H1 (cell line): ENCODE data around the gene EEF2. TPM values are rescaled to one million over a fixed set of nuclear protein-coding genes. Genes with fewer than 3 reads are reported as not detected.

ENCODE experiments used
- CTCF ChIA-PET: fragments of 300-600 bp; sonication (Branson Sonifier 250); formaldehyde crosslinking; loops from one replicate; lab custom pipeline; 2021; ENCODE audit not compliant: partially characterized antibody; lab: Charles Lee
- POLR2A ChIA-PET: fragments of 300-600 bp; sonication (Branson Sonifier 250); formaldehyde crosslinking; loops from one replicate; lab custom pipeline; 2021; ENCODE audit warnings: inconsistent platforms; ENCODE audit not compliant: partially characterized antibody; lab: Charles Lee
- DNase-seq, 2 experiments: peaks; one replicate each; pipeline versions ENCODE4 v3.0.0 to v3.0.0-alpha.2; 2010 to 2022; ENCODE audit warnings: low spot score in 2 of 2, low read depth in 1 of 2, mixed read lengths in 1 of 2
- FAIRE-seq: peaks from 2 replicates; lab custom pipeline; 2011; peaks lifted over from hg19 to GRCh38; lab: Jason Lieb, UNC
- H2AFZ ChIP-seq: 2 replicates; pipeline ENCODE4 v1.8.1; 2012; ENCODE audit warnings: low read length, inconsistent platforms
- H2AK5ac ChIP-seq: 2 replicates; pipeline ENCODE4 v1.6.1; 2013; ENCODE audit warnings: low read depth, low read length
- H2BK120ac ChIP-seq: replicated peaks from 2 replicates; pipeline ENCODE3; 2013; ENCODE audit warnings: low read depth, low read length, inconsistent platforms
- H2BK12ac ChIP-seq: 2 replicates; pipeline ENCODE4 v1.6.1; 2013; ENCODE audit warnings: low read depth, low read length
- H2BK15ac ChIP-seq: 2 replicates; pipeline ENCODE4 v1.6.1; 2013; ENCODE audit warnings: low read length
- H2BK20ac ChIP-seq: 2 replicates; pipeline ENCODE4 v1.6.1; 2013; ENCODE audit warnings: low read length
- H2BK5ac ChIP-seq: 2 replicates; pipeline ENCODE4 v1.6.1; 2013; ENCODE audit warnings: low read depth, low read length
- H3K14ac ChIP-seq: 2 replicates; pipeline ENCODE4 v1.6.1; 2013; ENCODE audit warnings: inconsistent platforms; ENCODE audit not compliant: insufficient read length
- H3K18ac ChIP-seq: 2 replicates; pipeline ENCODE4 v1.6.1; 2013; ENCODE audit warnings: low read length; ENCODE audit errors: extremely low read depth
- H3K23ac ChIP-seq: 2 replicates; pipeline ENCODE4 v1.6.1; 2013; ENCODE audit warnings: inconsistent platforms; ENCODE audit not compliant: insufficient read length
- H3K23me2 ChIP-seq: 2 replicates; pipeline ENCODE4 v1.6.1; 2013; ENCODE audit warnings: low read depth, low read length
- H3K27ac ChIP-seq: 2 replicates; pipeline ENCODE4 v1.6.1; 2011; ENCODE audit warnings: low read depth, low read length, inconsistent platforms
- H3K27me3 ChIP-seq, 4 experiments: replicated peaks in 1 of 4; 1 replicate in 1 of 4; 2 replicates in 3 of 4; pipeline versions ENCODE4 v1.6.1 to v1.8.1; 2011 to 2013; ENCODE audit warnings: low read length in 3 of 4, mild to moderate bottlenecking in 3 of 4, inconsistent platforms in 2 of 4, mixed read lengths in 2 of 4, moderate library complexity in 1 of 4; ENCODE audit not compliant: control insufficient read depth in 3 of 4, insufficient read depth in 3 of 4; ENCODE audit errors: extremely low read depth in 1 of 4
- H3K36me3 ChIP-seq, 4 experiments: 2 replicates each; pipeline versions ENCODE4 v1.6.1 to v1.8.1; 2011 to 2013; ENCODE audit warnings: mild to moderate bottlenecking in 4 of 4, low read length in 3 of 4, moderate library complexity in 2 of 4, control low read depth in 1 of 4, inconsistent platforms in 1 of 4; ENCODE audit not compliant: insufficient read depth in 4 of 4, control insufficient read depth in 2 of 4
- H3K4ac ChIP-seq: replicated peaks from 2 replicates; pipeline ENCODE3; 2013; ENCODE audit warnings: low read length, low read depth, mixed read lengths, inconsistent platforms; ENCODE audit not compliant: insufficient read length
- H3K4me1 ChIP-seq, 4 experiments: replicated peaks in 1 of 4; 1 replicate in 1 of 4; 2 replicates in 3 of 4; pipeline versions ENCODE4 v1.6.1 to v1.8.1; 2011 to 2013; ENCODE audit warnings: low read length in 3 of 4, inconsistent platforms in 2 of 4, mixed read lengths in 1 of 4; ENCODE audit not compliant: insufficient read depth in 4 of 4, control insufficient read depth in 3 of 4
- H3K4me2 ChIP-seq, 2 experiments: 2 replicates each; pipeline versions ENCODE4 v1.6.1 to v1.8.1; 2011 to 2013; ENCODE audit warnings: low read depth in 2 of 2, low read length in 2 of 2, control low read depth in 1 of 2, inconsistent platforms in 1 of 2, mild to moderate bottlenecking in 1 of 2; ENCODE audit not compliant: insufficient read depth in 1 of 2
- H3K4me3 ChIP-seq, 4 experiments: fragments of 200-600, 300-600 bp in 1 of 4; sonication (generic), shearing (Covaris generic), sonication (Bioruptor Twin) in 1 of 4; 2 replicates each; pipeline versions ENCODE4 v1.5.1 to v1.8.1; 2011 to 2016; ENCODE audit warnings: low read length in 4 of 4, low read depth in 3 of 4, control low read depth in 2 of 4, inconsistent platforms in 2 of 4, mild to moderate bottlenecking in 2 of 4, mixed read lengths in 1 of 4, moderate library complexity in 1 of 4; ENCODE audit not compliant: insufficient read depth in 2 of 4; ENCODE audit errors: extremely low read depth in 1 of 4
- H3K56ac ChIP-seq: replicated peaks from 2 replicates; pipeline ENCODE3; 2013; ENCODE audit warnings: low read depth, mild to moderate bottlenecking, mixed read lengths, low read length, inconsistent platforms; ENCODE audit not compliant: insufficient read length
- H3K79me1 ChIP-seq: 2 replicates; pipeline ENCODE4 v1.6.1; 2013; ENCODE audit warnings: low read depth, low read length, control low read depth
- H3K79me2 ChIP-seq, 2 experiments: 2 replicates each; pipeline versions ENCODE4 v1.6.1 to v1.8.1; 2012 to 2013; ENCODE audit warnings: low read length in 2 of 2, mild to moderate bottlenecking in 2 of 2, inconsistent platforms in 1 of 2; ENCODE audit not compliant: insufficient read depth in 2 of 2, control insufficient read depth in 1 of 2
- H3K9ac ChIP-seq, 4 experiments: replicated peaks in 1 of 4; 1 replicate in 1 of 4; 2 replicates in 3 of 4; pipeline versions ENCODE4 v1.6.1 to v1.8.1; 2011 to 2013; ENCODE audit warnings: low read depth in 3 of 4, low read length in 3 of 4, control low read depth in 2 of 4, mild to moderate bottlenecking in 2 of 4, moderate library complexity in 2 of 4, inconsistent platforms in 1 of 4; ENCODE audit errors: extremely low read depth in 1 of 4
- H3K9me3 ChIP-seq, 2 experiments: 2 replicates each; pipeline versions ENCODE4 v1.6.1 to v1.8.1; 2012 to 2013; ENCODE audit warnings: mild to moderate bottlenecking in 2 of 2, moderate library complexity in 2 of 2, control low read depth in 1 of 2, inconsistent platforms in 1 of 2, low read depth in 1 of 2, low read length in 1 of 2, mixed read lengths in 1 of 2; ENCODE audit not compliant: insufficient read depth in 2 of 2
- H4K20me1 ChIP-seq, 2 experiments: replicated peaks in 1 of 2; 2 replicates each; pipeline versions ENCODE3 to v1.8.1; 2011 to 2013; ENCODE audit warnings: inconsistent platforms in 2 of 2, low read length in 2 of 2, mild to moderate bottlenecking in 1 of 2; ENCODE audit not compliant: insufficient read depth in 2 of 2, control insufficient read depth in 1 of 2
- H4K5ac ChIP-seq: 2 replicates; pipeline ENCODE4 v1.6.1; 2013; ENCODE audit warnings: low read length, low read depth, mixed read lengths, inconsistent platforms; ENCODE audit not compliant: insufficient read length
- H4K8ac ChIP-seq: 2 replicates; pipeline ENCODE4 v1.8.0; 2013; ENCODE audit warnings: mild to moderate bottlenecking, moderate library complexity, low read length, inconsistent platforms; ENCODE audit not compliant: insufficient read depth; ENCODE audit errors: extremely low read depth
- H4K91ac ChIP-seq: replicated peaks from 2 replicates; pipeline ENCODE3; 2013; ENCODE audit warnings: low read length, mixed read lengths, inconsistent platforms; ENCODE audit not compliant: insufficient read length
- BCL11A ChIP-seq, 2 experiments: IDR thresholded peaks; one replicate each; pipeline ENCODE4 v1.6.1; 2011; ENCODE audit warnings: low read depth in 2 of 2, low read length in 2 of 2, mild to moderate bottlenecking in 2 of 2
- CBX5 ChIP-seq: fragments of 300-800, 300-1000 bp; sonication (generic); IDR thresholded peaks from 2 replicates; pipeline ENCODE4 v1.7.1; 2016; ENCODE audit warnings: antibody characterized with exemption, low read length, low read depth
- CHD1 ChIP-seq: IDR thresholded peaks from 2 replicates; pipeline ENCODE4 v1.6.1; 2012; ENCODE audit warnings: low read depth, low read length, improper control_type of control experiment
- CTBP2 ChIP-seq: IDR thresholded peaks from 2 replicates; pipeline ENCODE4 v1.7.0; 2011; ENCODE audit warnings: borderline replicate concordance, mild to moderate bottlenecking, moderate library complexity, mixed read lengths, low read length; ENCODE audit not compliant: insufficient read depth, insufficient read length
- E2F6 ChIP-seq: IDR thresholded peaks from 2 replicates; pipeline ENCODE4 v1.6.1; 2012; ENCODE audit warnings: inconsistent platforms
- GABPA ChIP-seq: IDR thresholded peaks from 2 replicates; pipeline ENCODE4 v1.6.1; 2011; ENCODE audit warnings: mild to moderate bottlenecking, low read length, moderate library complexity, borderline replicate concordance; ENCODE audit not compliant: insufficient read depth
- KDM5A ChIP-seq: fragments of 200-600 bp; IDR thresholded peaks from 2 replicates; pipeline ENCODE4 v1.7.1; 2012; ENCODE audit warnings: mild to moderate bottlenecking, low read length, inconsistent platforms, mixed read lengths
- PHF8 ChIP-seq: fragments of 200-600 bp; sonication (generic); conservative IDR thresholded peaks from 2 replicates; pipeline ENCODE4 v1.7.1; 2012; ENCODE audit warnings: low read depth, mild to moderate bottlenecking, inconsistent platforms, low read length, moderate library complexity
- RXRA ChIP-seq: IDR thresholded peaks from 2 replicates; pipeline ENCODE4 v1.6.1; 2011; ENCODE audit warnings: low read depth, mild to moderate bottlenecking, low read length, moderate library complexity; ENCODE audit not compliant: insufficient read depth
- TAF1 ChIP-seq: IDR thresholded peaks from 2 replicates; pipeline ENCODE4 v1.6.1; 2011; ENCODE audit warnings: mild to moderate bottlenecking, low read depth, low read length
- TCF12 ChIP-seq: IDR thresholded peaks from 2 replicates; pipeline ENCODE4 v1.6.1; 2011; ENCODE audit warnings: low read depth, mild to moderate bottlenecking, low read length
- YY1 ChIP-seq: IDR thresholded peaks from 2 replicates; pipeline ENCODE4 v1.6.1; 2011; ENCODE audit warnings: low read depth, mild to moderate bottlenecking, low read length
- WGBS, 2 experiments: shearing (Covaris generic) in 1 of 2; methylation state at CpG; one replicate each; pipeline versions ENCODE4 v1.1.6 to v1.1.7; 2013 to 2015; ENCODE audit warnings: low lambda C conversion rate in 2 of 2, mixed read lengths in 2 of 2, inconsistent platforms in 1 of 2, low coverage in 1 of 2, missing lambda C conversion rate in 1 of 2; ENCODE audit not compliant: insufficient replicate concordance in 2 of 2, insufficient coverage in 1 of 2, insufficient read length in 1 of 2; ENCODE audit errors: extremely low coverage in 1 of 2, missing lambda C conversion rate in 1 of 2; 5-methylcytosine and 5-hydroxymethylcytosine counted together
- polyA plus RNA-seq, 7 experiments: library from polyadenylated mRNA; depleted of rRNA in 3 of 7; stranded (reverse) in 5 of 7; unstranded in 2 of 7; fragments of >200 nt in 5 of 7; fragments of 200-250 nt in 2 of 7; gene quantifications; 1 replicate in 5 of 7; 2 replicates in 1 of 7; 4 replicates in 1 of 7; pipeline versions ENCODE4 v1.2.1 to v1.2.3, GENCODE V29; 2011 to 2013; ENCODE audit warnings: missing spikeins in 2 of 7, mixed read lengths in 2 of 7
- total RNA-seq: library from RNA; stranded (reverse); fragmentation: NEBNext Ultra II Directional; extraction: Animal tissue kit (Norgen Biotek cat#: 25700); gene quantifications from 2 replicates; pipeline ENCODE4 v1.2.1, GENCODE V29; 2021

Gene EEF2
- total and polyA plus RNA-seq, 2 of the 8 experiments (the other 6 are each of a cell fraction or from before 2014, with no cell fraction given): 1,554 to 3,380 TPM

GRCh38 chr19:4018140-4018613 lies 32.9 kb upstream of the EEF2 start:
- Histone ChIP-seq H3K79me1 (peaks cover 22% of the 10 kb centered on the region), H3K9me3 (no peaks in the 10 kb centered on the region), H3K27me3 (no peaks in the 10 kb centered on the region), H4K91ac (no peak overlapping the region), H3K56ac (no peak overlapping the region), H3K4ac (no peak overlapping the region), H4K5ac (no peak overlapping the region), H4K8ac (peak overlapping the region; percentile 51; the same call in 1 of the 2 replicates), H2AFZ (no peak overlapping the region), H2BK20ac (no peak overlapping the region), H2AK5ac (no peak overlapping the region), H3K14ac (no peak overlapping the region), H3K23me2 (no peaks in the 10 kb centered on the region), H3K9ac (no peak overlapping the region), H3K18ac (no peak overlapping the region), H4K20me1 (peaks cover 19 to 31% of the 10 kb centered on the region in 2 experiments), H3K4me2 (no peak overlapping the region), H3K4me3 (no peak overlapping the region), H3K27ac (no peak overlapping the region)
- POLR2A ChIA-PET: interaction anchor here (0.7 to 2.0 kb wide), 4 partner anchors 9 to 45 kb away, joined by 3 to 7 read pairs (median 4); partner anchors contain the start of gene EEF2
- no peak for FAIRE-seq
- 92% methylated on average over 22 of the region's 22 CpGs; no CpG with 5 or more reads in 1 of the 2 experiments for WGBS, 2 experiments
- CTCF ChIA-PET: no interaction called here
- TF ChIP-seq CBX5: no peak
- no peak for TF ChIP-seq KDM5A
- no peak for TF ChIP-seq TAF1
- no peak for TF ChIP-seq PHF8
- TF ChIP-seq CTBP2: no peak
- no peak for TF ChIP-seq RXRA
- no peak for TF ChIP-seq E2F6
- no peak for TF ChIP-seq YY1
- no peak for TF ChIP-seq TCF12
- TF ChIP-seq BCL11A (IDR thresholded peaks at IDR 0.05; ENCODE audit: low read depth in 2 of 2, low read length in 2 of 2): no peak
- TF ChIP-seq GABPA: no peak
- no peak for TF ChIP-seq CHD1
- TF ChIP-seq, all 59 proteins: peak for 0
- H2BK120ac ChIP-seq: no peak overlapping the region
- peaks cover 0 to 3% (median 0%) of the 10 kb centered on the region in 4 experiments; a peak in 4 of 7 replicates for H3K4me1 ChIP-seq
- peaks cover 0 to 20% (median 5%) of the 10 kb centered on the region in 4 experiments; a peak in 5 of 8 replicates for H3K36me3 ChIP-seq
- H3K23ac ChIP-seq: no peak overlapping the region
- H2BK12ac ChIP-seq: no peak overlapping the region
- no peak overlapping the region for H2BK5ac ChIP-seq
- no peak overlapping the region for H2BK15ac ChIP-seq
- no peak for DNase-seq
- H3K79me2 ChIP-seq: peaks cover 4 to 58% of the 10 kb centered on the region in 2 experiments; a peak in 3 of 4 replicates
